ENCODE results near the gene SSBP3. TPM values are rescaled to one million over a fixed set of nuclear protein-coding genes. Genes with fewer than 3 reads are reported as not detected.

SSBP3 gene
- total RNA-seq, 2 experiments from 2014 or later, result 16.5 to 44.9 TPM

- Histone ChIP-seq H3K4me1 (ENCODE audit: insufficient read depth, low read length, poor library complexity, severe bottlenecking) (peaks cover 47% of the 10 kb centered on the region), H2AFZ (ENCODE audit: low read length) (peak overlapping the region; percentile 60; the same call in 1 of the 2 replicates)
- TF ChIP-seq CTCF (conservative IDR thresholded peaks at IDR 0.05; ENCODE audit: low read length) (no peak), EZH2phosphoT487 (IDR thresholded peaks at IDR 0.05; ENCODE audit: borderline replicate concordance, low read depth, low read length) (no peak)
Observed at GRCh38 chr1:54408147-54409066, 2.2 kb upstream of the SSBP3 start.

GRCh38 chr1:54407404-54408146 is 1.4 kb upstream of the SSBP3 start:
- Histone ChIP-seq H3K27ac (ENCODE audit: low read depth, low read length, poor library complexity, severe bottlenecking) (peak overlapping the region; percentile 87), H2AFZ (ENCODE audit: low read length) (peak overlapping the region; percentile 78; the same call in 1 of the 2 replicates), H3K79me2 (ENCODE audit: insufficient read depth, low read depth, low read length) (peaks cover 12% of the 10 kb centered on the region; the same call in 1 of the 2 replicates), H3K36me3 (ENCODE audit: insufficient read depth, low read length) (peaks cover 11% of the 10 kb centered on the region), H3K4me3 (ENCODE audit: low read depth, low read length, poor library complexity, severe bottlenecking) (peak overlapping the region; percentile 91), H3K4me1 (ENCODE audit: insufficient read depth, low read length, poor library complexity, severe bottlenecking) (peaks cover 51% of the 10 kb centered on the region), H3K9me3 (ENCODE audit: low read length) (no peaks in the 10 kb centered on the region), H3K9me2 (ENCODE audit: insufficient read depth, low read length) (no peaks in the 10 kb centered on the region), H4K20me1 (ENCODE audit: insufficient read depth, low read length) (no peaks in the 10 kb centered on the region; the same call in 1 of the 2 replicates), H3K4me2 (ENCODE audit: low read length) (peak overlapping the region; percentile 90)
- intact Hi-C loops (cut with micrococcal nuclease; ENCODE audit: unreplicated experiment), result loop anchor here (1.0 to 5.0 kb wide), 6 partner anchors 31 to 205 kb away; partner anchors contain the start of genes CYB5RL and MRPL37
- ChIA-PET CTCF (ENCODE audit: unreplicated experiment) (interaction anchor here (0.7 to 1.0 kb wide), 2 partner anchors 115 to 134 kb away, joined by 4 to 7 read pairs; no protein-coding TSS in a partner anchor), POLR2A (interaction anchor here (0.5 to 2.3 kb wide), 8 partner anchors 20 to 80 kb away, joined by 3 to 32 read pairs (median 4); no protein-coding TSS in a partner anchor)
- no TSS peak for BruUV-seq (replicated peaks)
- peak; percentile 97 for DNase-seq (ENCODE audit: low spot score)
- TF ChIP-seq CTCF (conservative IDR thresholded peaks at IDR 0.05; ENCODE audit: low read length) (no peak), EZH2phosphoT487 (IDR thresholded peaks at IDR 0.05; ENCODE audit: borderline replicate concordance, low read depth, low read length) (no peak)

More at GRCh38 chr1:54408147-54409066, 2.2 kb upstream of the SSBP3 start:
- H3K27ac ChIP-seq (ENCODE audit: low read depth, low read length, poor library complexity, severe bottlenecking), result peak overlapping the region; percentile 87
- peak overlapping the region; percentile 91 for H3K4me3 ChIP-seq (ENCODE audit: low read depth, low read length, poor library complexity, severe bottlenecking)
- H3K9me2 ChIP-seq (ENCODE audit: insufficient read depth, low read length), result no peaks in the 10 kb centered on the region
- H4K20me1 ChIP-seq (ENCODE audit: insufficient read depth, low read length), result no peaks in the 10 kb centered on the region; the same call in 1 of the 2 replicates
- BruUV-seq (replicated peaks), result no TSS peak
- ChIA-PET POLR2A (interaction anchor here (0.6 to 2.3 kb wide), 4 partner anchors 24 to 79 kb away, joined by 3 to 32 read pairs (median 6); no protein-coding TSS in a partner anchor), CTCF (ENCODE audit: unreplicated experiment) (no interaction called here)
- peak overlapping the region; percentile 90 for H3K4me2 ChIP-seq (ENCODE audit: low read length)
- H3K36me3 ChIP-seq (ENCODE audit: insufficient read depth, low read length), result peaks cover 4% of the 10 kb centered on the region; the same call in 1 of the 2 replicates
- H3K9me3 ChIP-seq (ENCODE audit: low read length), result no peaks in the 10 kb centered on the region
- intact Hi-C loops (cut with micrococcal nuclease; ENCODE audit: unreplicated experiment), result loop anchor here (5.0 kb wide), 2 partner anchors 81 to 206 kb away; partner anchors contain the start of genes CYB5RL and MRPL37
- no peak for DNase-seq (ENCODE audit: low spot score)
- H3K79me2 ChIP-seq (ENCODE audit: insufficient read depth, low read depth, low read length), result peaks cover 12% of the 10 kb centered on the region; the same call in 1 of the 2 replicates
